ENCODE results near the gene PRM3. TPM values are rescaled to one million over a fixed set of nuclear protein-coding genes. Genes with fewer than 3 reads are reported as not detected.
A peak's percentile ranks its signal among the peaks of the same experiment; 100 is the strongest.

PRM3 gene
- total and polyA plus RNA-seq, 4 donors: not detected

DNA sequence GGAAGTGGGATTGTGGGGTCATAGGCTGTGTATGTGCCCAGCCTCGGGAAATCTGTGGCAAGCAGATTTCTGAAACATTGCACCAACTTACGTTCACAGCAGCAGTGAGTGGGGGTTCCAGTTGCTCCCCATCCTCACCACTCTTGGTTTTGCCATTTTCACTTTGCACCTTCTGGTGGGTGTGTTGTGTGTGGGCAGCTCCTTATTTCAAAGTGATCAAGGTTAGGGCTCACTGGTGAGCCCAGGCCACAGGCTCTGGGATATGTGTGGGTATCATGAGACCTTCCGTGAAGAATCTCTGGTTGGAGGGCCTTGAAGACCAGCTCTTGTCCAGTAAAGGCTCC lies 37.2 kb upstream of the PRM3 start:
- no peak for DNase-seq (ENCODE audit: low spot score)
- Histone ChIP-seq H3K27ac (ENCODE audit: low read depth in 1 of 2, low read length in 2 of 2) (no peak overlapping the region), H3K9me3 (ENCODE audit: control insufficient read depth in 4 of 4, low read length in 3 of 4) (no peaks in the 10 kb centered on the region), H3K36me3 (ENCODE audit: control insufficient read depth in 4 of 4, insufficient read depth in 3 of 4, low read depth in 1 of 4, low read length in 3 of 4) (no peaks in the 10 kb centered on the region), H3K4me1 (ENCODE audit: control insufficient read depth in 4 of 4, insufficient read depth in 4 of 4, low read length in 3 of 4) (peaks cover 0 to 5% (median 1%) of the 10 kb centered on the region in 4 donors), H3K27me3 (ENCODE audit: control insufficient read depth in 4 of 4, insufficient read depth in 4 of 4, low read length in 3 of 4) (no peaks in the 10 kb centered on the region), H3K4me3 (ENCODE audit: low read depth in 1 of 3, low read length in 3 of 3) (no peak overlapping the region), H3K9ac (ENCODE audit: low read depth in 1 of 2, low read length in 2 of 2) (no peak overlapping the region)
- TF ChIP-seq, protein P1, sequence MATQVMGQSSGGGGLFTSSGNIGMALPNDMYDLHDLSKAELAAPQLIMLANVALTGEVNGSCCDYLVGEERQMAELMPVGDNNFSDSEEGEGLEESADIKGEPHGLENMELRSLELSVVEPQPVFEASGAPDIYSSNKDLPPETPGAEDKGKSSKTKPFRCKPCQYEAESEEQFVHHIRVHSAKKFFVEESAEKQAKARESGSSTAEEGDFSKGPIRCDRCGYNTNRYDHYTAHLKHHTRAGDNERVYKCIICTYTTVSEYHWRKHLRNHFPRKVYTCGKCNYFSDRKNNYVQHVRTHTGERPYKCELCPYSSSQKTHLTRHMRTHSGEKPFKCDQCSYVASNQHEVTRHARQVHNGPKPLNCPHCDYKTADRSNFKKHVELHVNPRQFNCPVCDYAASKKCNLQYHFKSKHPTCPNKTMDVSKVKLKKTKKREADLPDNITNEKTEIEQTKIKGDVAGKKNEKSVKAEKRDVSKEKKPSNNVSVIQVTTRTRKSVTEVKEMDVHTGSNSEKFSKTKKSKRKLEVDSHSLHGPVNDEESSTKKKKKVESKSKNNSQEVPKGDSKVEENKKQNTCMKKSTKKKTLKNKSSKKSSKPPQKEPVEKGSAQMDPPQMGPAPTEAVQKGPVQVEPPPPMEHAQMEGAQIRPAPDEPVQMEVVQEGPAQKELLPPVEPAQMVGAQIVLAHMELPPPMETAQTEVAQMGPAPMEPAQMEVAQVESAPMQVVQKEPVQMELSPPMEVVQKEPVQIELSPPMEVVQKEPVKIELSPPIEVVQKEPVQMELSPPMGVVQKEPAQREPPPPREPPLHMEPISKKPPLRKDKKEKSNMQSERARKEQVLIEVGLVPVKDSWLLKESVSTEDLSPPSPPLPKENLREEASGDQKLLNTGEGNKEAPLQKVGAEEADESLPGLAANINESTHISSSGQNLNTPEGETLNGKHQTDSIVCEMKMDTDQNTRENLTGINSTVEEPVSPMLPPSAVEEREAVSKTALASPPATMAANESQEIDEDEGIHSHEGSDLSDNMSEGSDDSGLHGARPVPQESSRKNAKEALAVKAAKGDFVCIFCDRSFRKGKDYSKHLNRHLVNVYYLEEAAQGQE (IDR thresholded peaks at IDR 0.05): no peak
- no peak for TF ChIP-seq HNF4G (IDR thresholded peaks at IDR 0.05)
- TF ChIP-seq, protein P2, sequence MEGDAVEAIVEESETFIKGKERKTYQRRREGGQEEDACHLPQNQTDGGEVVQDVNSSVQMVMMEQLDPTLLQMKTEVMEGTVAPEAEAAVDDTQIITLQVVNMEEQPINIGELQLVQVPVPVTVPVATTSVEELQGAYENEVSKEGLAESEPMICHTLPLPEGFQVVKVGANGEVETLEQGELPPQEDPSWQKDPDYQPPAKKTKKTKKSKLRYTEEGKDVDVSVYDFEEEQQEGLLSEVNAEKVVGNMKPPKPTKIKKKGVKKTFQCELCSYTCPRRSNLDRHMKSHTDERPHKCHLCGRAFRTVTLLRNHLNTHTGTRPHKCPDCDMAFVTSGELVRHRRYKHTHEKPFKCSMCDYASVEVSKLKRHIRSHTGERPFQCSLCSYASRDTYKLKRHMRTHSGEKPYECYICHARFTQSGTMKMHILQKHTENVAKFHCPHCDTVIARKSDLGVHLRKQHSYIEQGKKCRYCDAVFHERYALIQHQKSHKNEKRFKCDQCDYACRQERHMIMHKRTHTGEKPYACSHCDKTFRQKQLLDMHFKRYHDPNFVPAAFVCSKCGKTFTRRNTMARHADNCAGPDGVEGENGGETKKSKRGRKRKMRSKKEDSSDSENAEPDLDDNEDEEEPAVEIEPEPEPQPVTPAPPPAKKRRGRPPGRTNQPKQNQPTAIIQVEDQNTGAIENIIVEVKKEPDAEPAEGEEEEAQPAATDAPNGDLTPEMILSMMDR (IDR thresholded peaks at IDR 0.05; ENCODE audit: low read depth, low read length, missing input control): no peak
- 93% methylated on average over 3 of the region's 3 CpGs for WGBS

DNA sequence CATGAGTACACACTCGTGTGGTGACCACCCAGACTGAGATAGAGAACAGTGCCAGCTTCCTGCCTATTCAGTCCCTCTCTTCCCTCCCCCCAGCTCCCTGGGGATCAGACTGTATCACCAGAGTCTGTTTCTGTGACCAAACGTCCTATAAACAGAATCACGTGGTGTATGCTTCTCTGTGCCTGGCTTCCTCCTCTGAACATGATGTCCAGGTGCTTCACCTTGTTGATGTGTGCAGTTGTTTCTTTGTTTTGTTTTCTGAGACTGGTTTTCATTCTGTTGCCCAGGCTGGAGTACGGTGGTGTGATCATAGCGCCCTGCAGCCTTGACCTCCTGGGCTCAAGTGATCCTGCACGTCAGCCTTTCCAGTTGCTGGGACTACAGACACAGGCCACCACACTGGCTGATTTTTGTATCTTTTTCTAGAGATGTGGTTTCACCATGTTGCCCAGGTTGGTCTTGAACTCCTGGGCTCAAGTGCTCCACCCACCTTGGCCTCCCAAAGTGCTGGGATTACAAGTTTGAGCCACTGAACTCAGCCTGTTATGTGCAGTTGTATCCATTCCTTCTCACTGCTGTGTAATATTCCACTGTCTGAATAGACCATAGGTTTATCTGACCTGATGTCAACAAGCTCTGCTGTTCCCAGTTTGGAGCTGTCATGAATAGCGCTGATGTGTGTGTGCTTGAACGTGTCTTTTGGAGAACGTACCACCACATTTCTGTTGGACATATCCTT lies 36.6 kb upstream of the PRM3 start:
- WGBS: 61% methylated on average over 9 of the region's 9 CpGs
- H3K9ac ChIP-seq (ENCODE audit: low read depth in 1 of 2, low read length in 2 of 2): no peak overlapping the region
- H3K27ac ChIP-seq (ENCODE audit: low read depth in 1 of 2, low read length in 2 of 2): no peak overlapping the region
- no peaks in the 10 kb centered on the region for H3K27me3 ChIP-seq (ENCODE audit: control insufficient read depth in 4 of 4, insufficient read depth in 4 of 4, low read length in 3 of 4)
- no peak overlapping the region for H3K4me3 ChIP-seq (ENCODE audit: low read depth in 1 of 3, low read length in 3 of 3)
- H3K4me1 ChIP-seq (ENCODE audit: control insufficient read depth in 4 of 4, insufficient read depth in 4 of 4, low read length in 3 of 4): peaks cover 0 to 5% (median 1%) of the 10 kb centered on the region in 4 donors
- TF ChIP-seq RAD21 (IDR thresholded peaks at IDR 0.05): no peak
- TF ChIP-seq NR2F2 (IDR thresholded peaks at IDR 0.05): peak; percentile 27
- no peak for TF ChIP-seq JUND (IDR thresholded peaks at IDR 0.05)
- TF ChIP-seq FOXA2 (IDR thresholded peaks at IDR 0.05): no peak
- no peak for TF ChIP-seq EGR1 (IDR thresholded peaks at IDR 0.05; ENCODE audit: low read depth in 2 of 2)
- no peak for TF ChIP-seq YY1 (IDR thresholded peaks at IDR 0.05)
- peak; percentile 71 for TF ChIP-seq SP1 (IDR thresholded peaks at IDR 0.05)
- TF ChIP-seq FOXA1 (IDR thresholded peaks at IDR 0.05): no peak
- peak in 1 of 2 donors; percentile 50 for TF ChIP-seq HNF4A (conservative IDR thresholded peaks at IDR 0.05)
- peak in 1 of 2 donors; percentile 44 for TF ChIP-seq RXRA (IDR thresholded peaks at IDR 0.05)
- TF ChIP-seq TAF1 (conservative IDR thresholded peaks at IDR 0.05): no peak
- DNase-seq (ENCODE audit: low spot score): no peak
- H3K9me3 ChIP-seq (ENCODE audit: control insufficient read depth in 4 of 4, low read length in 3 of 4): no peaks in the 10 kb centered on the region
- no peaks in the 10 kb centered on the region for H3K36me3 ChIP-seq (ENCODE audit: control insufficient read depth in 4 of 4, insufficient read depth in 3 of 4, low read depth in 1 of 4, low read length in 3 of 4)
